ENCODE results near the gene RIPOR3. TPM values are rescaled to one million over a fixed set of nuclear protein-coding genes. Genes with fewer than 3 reads are reported as not detected.

RIPOR3 gene
- total and polyA plus RNA-seq, 4 donors: 5.6 to 90.3 (median 16.3) TPM

GRCh38 chr20:50588034-50588736, 103.2 kb downstream of the RIPOR3 start:
- H3K4me1 ChIP-seq (ENCODE audit: control insufficient read depth in 4 of 4, insufficient read depth in 4 of 4, low read length in 3 of 4): peaks cover 2 to 10% (median 8%) of the 10 kb centered on the region in 4 donors
- H3K9ac ChIP-seq (ENCODE audit: low read depth in 1 of 2, low read length in 2 of 2): no peak overlapping the region
- no peak overlapping the region for H3K27ac ChIP-seq (ENCODE audit: low read depth in 1 of 2, low read length in 2 of 2)
- no peak overlapping the region for H3K4me3 ChIP-seq (ENCODE audit: low read depth in 1 of 3, low read length in 3 of 3)
- WGBS: 63% methylated on average over 12 of the region's 12 CpGs
- peak; percentile 79 for DNase-seq (ENCODE audit: low spot score)
- TF ChIP-seq, protein P1, sequence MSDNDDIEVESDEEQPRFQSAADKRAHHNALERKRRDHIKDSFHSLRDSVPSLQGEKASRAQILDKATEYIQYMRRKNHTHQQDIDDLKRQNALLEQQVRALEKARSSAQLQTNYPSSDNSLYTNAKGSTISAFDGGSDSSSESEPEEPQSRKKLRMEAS (IDR thresholded peaks at IDR 0.05): no peak
- TF ChIP-seq SP1 (IDR thresholded peaks at IDR 0.05) (no peak), RAD21 (IDR thresholded peaks at IDR 0.05) (peak; percentile 76 to 87), EGR1 (IDR thresholded peaks at IDR 0.05; ENCODE audit: low read depth in 2 of 2) (no peak), TAF1 (conservative IDR thresholded peaks at IDR 0.05) (no peak), GABPA (IDR thresholded peaks at IDR 0.05 in 1 of 2, conservative IDR thresholded peaks at IDR 0.05 in 1 of 2) (no peak), ZBTB33 (IDR thresholded peaks at IDR 0.05) (no peak), REST (IDR thresholded peaks at IDR 0.05) (no peak), NR2F2 (IDR thresholded peaks at IDR 0.05) (no peak), FOXA1 (IDR thresholded peaks at IDR 0.05) (no peak), FOXA2 (IDR thresholded peaks at IDR 0.05) (no peak), JUND (IDR thresholded peaks at IDR 0.05) (no peak), HNF4G (IDR thresholded peaks at IDR 0.05) (no peak), RXRA (IDR thresholded peaks at IDR 0.05) (peak; percentile 15 to 28), ATF3 (IDR thresholded peaks at IDR 0.05) (no peak)
- TF ChIP-seq, protein P2, sequence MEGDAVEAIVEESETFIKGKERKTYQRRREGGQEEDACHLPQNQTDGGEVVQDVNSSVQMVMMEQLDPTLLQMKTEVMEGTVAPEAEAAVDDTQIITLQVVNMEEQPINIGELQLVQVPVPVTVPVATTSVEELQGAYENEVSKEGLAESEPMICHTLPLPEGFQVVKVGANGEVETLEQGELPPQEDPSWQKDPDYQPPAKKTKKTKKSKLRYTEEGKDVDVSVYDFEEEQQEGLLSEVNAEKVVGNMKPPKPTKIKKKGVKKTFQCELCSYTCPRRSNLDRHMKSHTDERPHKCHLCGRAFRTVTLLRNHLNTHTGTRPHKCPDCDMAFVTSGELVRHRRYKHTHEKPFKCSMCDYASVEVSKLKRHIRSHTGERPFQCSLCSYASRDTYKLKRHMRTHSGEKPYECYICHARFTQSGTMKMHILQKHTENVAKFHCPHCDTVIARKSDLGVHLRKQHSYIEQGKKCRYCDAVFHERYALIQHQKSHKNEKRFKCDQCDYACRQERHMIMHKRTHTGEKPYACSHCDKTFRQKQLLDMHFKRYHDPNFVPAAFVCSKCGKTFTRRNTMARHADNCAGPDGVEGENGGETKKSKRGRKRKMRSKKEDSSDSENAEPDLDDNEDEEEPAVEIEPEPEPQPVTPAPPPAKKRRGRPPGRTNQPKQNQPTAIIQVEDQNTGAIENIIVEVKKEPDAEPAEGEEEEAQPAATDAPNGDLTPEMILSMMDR (IDR thresholded peaks at IDR 0.05; ENCODE audit: low read depth, low read length, missing input control): peak; percentile 84
- H3K36me3 ChIP-seq (ENCODE audit: control insufficient read depth in 4 of 4, insufficient read depth in 3 of 4, low read depth in 1 of 4, low read length in 3 of 4): peaks cover 0 to 26% (median 17%) of the 10 kb centered on the region in 4 donors
- H3K27me3 ChIP-seq (ENCODE audit: control insufficient read depth in 4 of 4, insufficient read depth in 4 of 4, low read length in 3 of 4): no peaks in the 10 kb centered on the region
- no peaks in the 10 kb centered on the region for H3K9me3 ChIP-seq (ENCODE audit: control insufficient read depth in 4 of 4, low read length in 3 of 4)

Data from liver (tissue), 9 donors.